HepG2 (cell line): ENCODE data around the gene PLD4. TPM values are rescaled to one million over a fixed set of nuclear protein-coding genes. Genes with fewer than 3 reads are reported as not detected.

Experiments
- ATAC-seq: fragments of 200-7000 bp; cut with Tn5 transposase; 3 replicates; pipeline ENCODE4 v1.9.1; 2020; ENCODE audit warnings: mild to moderate bottlenecking, moderate library complexity
- BruUV-seq: library from RNA; stranded (reverse); fragments of 400-500 nt; replicated peaks from 2 replicates; lab custom pipeline; 2021; lab: Mats Ljungman, UMichigan
- CTCF ChIA-PET: fragments of 300-600 bp; formaldehyde crosslinking; extraction: SDS; loops from one replicate; lab custom pipeline; 2021; ENCODE audit warnings: low total read pairs, inconsistent platforms, low intra/inter-chr PET ratio; lab: Yijun Ruan, JAX
- POLR2A ChIA-PET: fragments of 350-600 bp; sonication (Branson Sonifier 250); formaldehyde crosslinking; loops from one replicate; lab custom pipeline; 2020; ENCODE audit warnings: antibody characterized with exemption, inconsistent platforms; lab: Yijun Ruan, JAX
- DNase-seq: peaks from one replicate; pipeline ENCODE4 v3.0.0-alpha.2; 2015; ENCODE audit warnings: low spot score
- FAIRE-seq: peaks from 3 replicates; lab custom pipeline; 2011; peaks lifted over from hg19 to GRCh38; lab: Jason Lieb, UNC
- H2AFZ ChIP-seq: one replicate; pipeline ENCODE4 v1.6.1; 2011; ENCODE audit warnings: low read length, inconsistent platforms
- H3K27ac ChIP-seq: fragments of 300-600 bp; 3 replicates; pipeline ENCODE4 v1.8.0; 2011; ENCODE audit warnings: mixed run types, mild to moderate bottlenecking, mixed read lengths, low read length, inconsistent platforms; ENCODE audit not compliant: insufficient read depth; ENCODE audit errors: extremely low read length
- H3K27me3 ChIP-seq, 2 experiments: fragments of 200-600 bp in 1 of 2; 2 replicates in 1 of 2; 3 replicates in 1 of 2; pipeline versions ENCODE4 v1.6.0 to v1.8.0; 2011; ENCODE audit warnings: low read length in 2 of 2, mild to moderate bottlenecking in 2 of 2, moderate library complexity in 2 of 2, inconsistent platforms in 1 of 2; ENCODE audit not compliant: insufficient read depth in 2 of 2, control insufficient read depth in 1 of 2
- H3K36me3 ChIP-seq, 2 experiments: fragments of 200-600 bp in 1 of 2; replicated peaks in 1 of 2; 2 replicates in 1 of 2; 3 replicates in 1 of 2; pipeline versions ENCODE4 v1.5.1 to v1.8.0; 2011; ENCODE audit warnings: low read length in 2 of 2, inconsistent platforms in 1 of 2; ENCODE audit not compliant: insufficient read depth in 2 of 2, control insufficient read depth in 1 of 2
- H3K4me1 ChIP-seq: 2 replicates; pipeline ENCODE4 v1.5.1; 2012; ENCODE audit warnings: low read length, inconsistent platforms; ENCODE audit not compliant: insufficient read depth
- H3K4me2 ChIP-seq: 2 replicates; pipeline ENCODE4 v1.6.0; 2011; ENCODE audit warnings: low read depth, low read length, inconsistent platforms
- H3K4me3 ChIP-seq, 3 experiments: fragments of 200-600 bp in 1 of 3; sonication (generic), shearing (Covaris generic) in 1 of 3; replicated peaks in 1 of 3; 2 replicates each; pipeline ENCODE4 v1.5.1; 2011 to 2016; ENCODE audit warnings: low read length in 3 of 3, inconsistent platforms in 2 of 3, low read depth in 2 of 3, mild to moderate bottlenecking in 2 of 3, control low read depth in 1 of 3, mixed read lengths in 1 of 3; ENCODE audit not compliant: insufficient read depth in 1 of 3
- H3K79me2 ChIP-seq: one replicate; pipeline ENCODE4 v1.6.1; 2011; ENCODE audit warnings: low read length, inconsistent platforms; ENCODE audit not compliant: insufficient read depth
- H3K9ac ChIP-seq: 2 replicates; pipeline ENCODE4 v1.6.0; 2011; ENCODE audit warnings: mild to moderate bottlenecking, low read depth, low read length, inconsistent platforms; ENCODE audit not compliant: insufficient read depth
- H3K9me3 ChIP-seq: 2 replicates; pipeline ENCODE4 v1.5.1; 2012; ENCODE audit warnings: mild to moderate bottlenecking, low read length
- H4K20me1 ChIP-seq: 2 replicates; pipeline ENCODE4 v1.6.0; 2011; ENCODE audit warnings: inconsistent platforms, mild to moderate bottlenecking, low read length, moderate library complexity; ENCODE audit not compliant: insufficient read depth
- CBFB ChIP-seq: sonication (generic); formaldehyde crosslinking; IDR thresholded peaks from 2 replicates; pipeline ENCODE4 v1.4.0; 2020; ENCODE audit warnings: missing genetic modification reagents
- FIP1L1 ChIP-seq: fragments of 200-400 bp; formaldehyde crosslinking; IDR thresholded peaks from 2 replicates; pipeline ENCODE4 v1.6.1; 2018; ENCODE audit warnings: low read depth, mild to moderate bottlenecking, low read length, moderate library complexity, borderline replicate concordance; ENCODE audit not compliant: insufficient read depth
- MAFF ChIP-seq: IDR thresholded peaks from 2 replicates; pipeline ENCODE4 v1.6.1; 2011; ENCODE audit warnings: low read depth, low read length, improper control_type of control experiment
- SMAD1 ChIP-seq: sonication (generic); formaldehyde crosslinking; IDR thresholded peaks from 2 replicates; pipeline ENCODE4 v1.4.0; 2020; ENCODE audit warnings: missing genetic modification reagents, low read depth, mild to moderate bottlenecking, borderline replicate concordance
- SRSF1 ChIP-seq: fragments of 200-400 bp; formaldehyde crosslinking; optimal IDR thresholded peaks from 2 replicates; pipeline ENCODE3; 2017; ENCODE audit warnings: mild to moderate bottlenecking, low read depth, low read length, moderate library complexity
- ZNF296 ChIP-seq: sonication (generic); formaldehyde crosslinking; conservative IDR thresholded peaks from 2 replicates; pipeline ENCODE4 v1.5.0; 2020; ENCODE audit warnings: mild to moderate bottlenecking, missing genetic modification reagents
- ZNF556 ChIP-seq: sonication (generic); formaldehyde crosslinking; IDR thresholded peaks from 2 replicates; pipeline ENCODE4 v1.4.0; 2020; ENCODE audit warnings: mild to moderate bottlenecking, missing genetic modification reagents, borderline replicate concordance
- ZNF7 ChIP-seq: IDR thresholded peaks from 2 replicates; pipeline ENCODE4 v1.6.1; 2016; ENCODE audit warnings: missing biosample characterization, missing genetic modification reagents
- ZSCAN21 ChIP-seq: sonication (generic); formaldehyde crosslinking; IDR thresholded peaks from 2 replicates; pipeline ENCODE4 v1.8.0; 2022; ENCODE audit warnings: mild to moderate bottlenecking, missing genetic modification reagents, moderate library complexity, borderline replicate concordance
- WGBS: methylation state at CpG from one replicate; pipeline ENCODE4 v1.1.6; 2017; ENCODE audit warnings: low lambda C conversion rate; 5-methylcytosine and 5-hydroxymethylcytosine counted together
- in situ Hi-C: cut with HindIII; loops from 2 replicates; pipeline ENCODE4 v1.10.0; 2017; ENCODE audit warnings: low pct_unique_long_range_greater_than_20kb; ENCODE audit not compliant: extremely low pct_ligation_motif_present
- intact Hi-C: fragments of 100-400 bp; cut with micrococcal nuclease; formaldehyde crosslinking; loops from one replicate; pipeline ENCODE4 v1.10.0; 2022; ENCODE audit not compliant: unreplicated experiment
- polyA plus RNA-seq, 8 experiments: library from polyadenylated mRNA; depleted of rRNA in 3 of 8; stranded (reverse) in 7 of 8; unstranded in 1 of 8; fragments of >200 nt; fragmentation: Illumina TruSeq in 4 of 8; extraction: Trizol in 4 of 8; gene quantifications; 2 replicates each; pipeline versions ENCODE4 v1.2.1 to v1.2.3, GENCODE V29; 2011 to 2016; ENCODE audit warnings: low read depth in 4 of 8, missing spikeins in 1 of 8, mixed read lengths in 1 of 8; ENCODE audit not compliant: insufficient read depth in 1 of 8
- total RNA-seq, 5 experiments: library from RNA; depleted of rRNA; stranded (reverse); fragments of >200 nt; fragmentation: Illumina TruSeq; extraction: Trizol; gene quantifications; 2 replicates each; pipeline ENCODE4 v1.2.3, GENCODE V29; 2016; ENCODE audit warnings: low read depth in 1 of 5
- TF ChIP-seq, protein P1 (sequence below): sonication (generic); formaldehyde crosslinking; IDR thresholded peaks from 2 replicates; pipeline ENCODE4 v1.4.0; 2020; ENCODE audit warnings: mild to moderate bottlenecking, missing genetic modification reagents
- TF ChIP-seq, protein P2 (sequence below): sonication (generic); formaldehyde crosslinking; IDR thresholded peaks from 2 replicates; pipeline ENCODE4 v1.4.0; 2020; ENCODE audit warnings: missing genetic modification reagents
- TF ChIP-seq, protein P3 (sequence below): sonication (generic); formaldehyde crosslinking; IDR thresholded peaks from 2 replicates; pipeline ENCODE4 v1.8.0; 2022; ENCODE audit warnings: missing genetic modification reagents, mild to moderate bottlenecking, moderate library complexity, borderline replicate concordance
- TF ChIP-seq, protein P4 (sequence below): sonication (generic); formaldehyde crosslinking; IDR thresholded peaks from 2 replicates; pipeline ENCODE4 v1.4.0; 2020; ENCODE audit warnings: missing genetic modification reagents
- TF ChIP-seq, protein P5 (sequence below): sonication (generic); formaldehyde crosslinking; IDR thresholded peaks from 2 replicates; pipeline ENCODE4 v1.4.0; 2020; ENCODE audit warnings: missing genetic modification reagents, mild to moderate bottlenecking, borderline replicate concordance

Gene PLD4
- total and polyA plus RNA-seq, 2 of the 13 experiments (the other 11 are each of a cell fraction or from before 2014, with no cell fraction given), result not detected

DNA sequence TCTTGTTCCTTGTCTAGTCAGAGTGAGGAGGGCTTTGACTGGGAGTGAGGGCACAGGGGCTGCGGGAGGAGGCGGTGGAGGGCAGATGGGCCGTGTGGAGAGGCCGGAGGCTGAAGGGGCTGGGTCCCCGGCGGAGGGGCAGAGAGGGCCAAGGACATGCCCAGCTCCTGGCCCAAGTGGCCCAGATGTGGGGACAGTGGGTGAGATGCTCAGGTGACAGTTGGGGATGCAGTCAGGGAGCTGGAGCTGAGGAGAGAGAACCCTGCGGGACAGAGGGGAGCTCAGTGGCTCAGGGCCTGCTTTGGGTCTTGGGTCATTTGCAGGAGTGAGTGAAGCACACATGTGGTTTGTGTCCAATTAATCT, 26.5 kb upstream of the PLD4 start:
- H3K4me2 ChIP-seq, result no peak overlapping the region
- 78% methylated on average over 7 of the region's 7 CpGs for WGBS
- no peaks in the 10 kb centered on the region for H4K20me1 ChIP-seq
- no peaks in the 10 kb centered on the region for H3K36me3 ChIP-seq
- no peaks in the 10 kb centered on the region for H3K79me2 ChIP-seq
- in situ Hi-C loops, result no loop called here
- intact Hi-C loops, result no loop called here
- DNase-seq, result no peak
- POLR2A ChIA-PET, result no interaction called here
- CTCF ChIA-PET, result no interaction called here
- BruUV-seq, result no TSS peak
- peaks cover 0 to 13% of the 10 kb centered on the region in 2 experiments; a peak in 4 of 5 replicates for H3K27me3 ChIP-seq
- H3K9ac ChIP-seq, result no peak overlapping the region
- no peak overlapping the region for H2AFZ ChIP-seq
- no peak for ATAC-seq
- H3K4me1 ChIP-seq, result peaks cover 9% of the 10 kb centered on the region; the same call in 1 of the 2 replicates
- H3K9me3 ChIP-seq, result no peaks in the 10 kb centered on the region
- no peak for FAIRE-seq
- H3K4me3 ChIP-seq, result no peak overlapping the region
- no peak overlapping the region for H3K27ac ChIP-seq
- TF ChIP-seq, protein P1, sequence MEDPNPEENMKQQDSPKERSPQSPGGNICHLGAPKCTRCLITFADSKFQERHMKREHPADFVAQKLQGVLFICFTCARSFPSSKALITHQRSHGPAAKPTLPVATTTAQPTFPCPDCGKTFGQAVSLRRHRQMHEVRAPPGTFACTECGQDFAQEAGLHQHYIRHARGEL, result no peak
- TF ChIP-seq, protein P2, sequence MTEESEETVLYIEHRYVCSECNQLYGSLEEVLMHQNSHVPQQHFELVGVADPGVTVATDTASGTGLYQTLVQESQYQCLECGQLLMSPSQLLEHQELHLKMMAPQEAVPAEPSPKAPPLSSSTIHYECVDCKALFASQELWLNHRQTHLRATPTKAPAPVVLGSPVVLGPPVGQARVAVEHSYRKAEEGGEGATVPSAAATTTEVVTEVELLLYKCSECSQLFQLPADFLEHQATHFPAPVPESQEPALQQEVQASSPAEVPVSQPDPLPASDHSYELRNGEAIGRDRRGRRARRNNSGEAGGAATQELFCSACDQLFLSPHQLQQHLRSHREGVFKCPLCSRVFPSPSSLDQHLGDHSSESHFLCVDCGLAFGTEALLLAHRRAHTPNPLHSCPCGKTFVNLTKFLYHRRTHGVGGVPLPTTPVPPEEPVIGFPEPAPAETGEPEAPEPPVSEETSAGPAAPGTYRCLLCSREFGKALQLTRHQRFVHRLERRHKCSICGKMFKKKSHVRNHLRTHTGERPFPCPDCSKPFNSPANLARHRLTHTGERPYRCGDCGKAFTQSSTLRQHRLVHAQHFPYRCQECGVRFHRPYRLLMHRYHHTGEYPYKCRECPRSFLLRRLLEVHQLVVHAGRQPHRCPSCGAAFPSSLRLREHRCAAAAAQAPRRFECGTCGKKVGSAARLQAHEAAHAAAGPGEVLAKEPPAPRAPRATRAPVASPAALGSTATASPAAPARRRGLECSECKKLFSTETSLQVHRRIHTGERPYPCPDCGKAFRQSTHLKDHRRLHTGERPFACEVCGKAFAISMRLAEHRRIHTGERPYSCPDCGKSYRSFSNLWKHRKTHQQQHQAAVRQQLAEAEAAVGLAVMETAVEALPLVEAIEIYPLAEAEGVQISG, result no peak
- TF ChIP-seq, protein P3, sequence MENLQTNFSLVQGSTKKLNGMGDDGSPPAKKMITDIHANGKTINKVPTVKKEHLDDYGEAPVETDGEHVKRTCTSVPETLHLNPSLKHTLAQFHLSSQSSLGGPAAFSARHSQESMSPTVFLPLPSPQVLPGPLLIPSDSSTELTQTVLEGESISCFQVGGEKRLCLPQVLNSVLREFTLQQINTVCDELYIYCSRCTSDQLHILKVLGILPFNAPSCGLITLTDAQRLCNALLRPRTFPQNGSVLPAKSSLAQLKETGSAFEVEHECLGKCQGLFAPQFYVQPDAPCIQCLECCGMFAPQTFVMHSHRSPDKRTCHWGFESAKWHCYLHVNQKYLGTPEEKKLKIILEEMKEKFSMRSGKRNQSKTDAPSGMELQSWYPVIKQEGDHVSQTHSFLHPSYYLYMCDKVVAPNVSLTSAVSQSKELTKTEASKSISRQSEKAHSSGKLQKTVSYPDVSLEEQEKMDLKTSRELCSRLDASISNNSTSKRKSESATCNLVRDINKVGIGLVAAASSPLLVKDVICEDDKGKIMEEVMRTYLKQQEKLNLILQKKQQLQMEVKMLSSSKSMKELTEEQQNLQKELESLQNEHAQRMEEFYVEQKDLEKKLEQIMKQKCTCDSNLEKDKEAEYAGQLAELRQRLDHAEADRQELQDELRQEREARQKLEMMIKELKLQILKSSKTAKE (CRISPR knock-in tag), result no peak
- TF ChIP-seq, protein P4, sequence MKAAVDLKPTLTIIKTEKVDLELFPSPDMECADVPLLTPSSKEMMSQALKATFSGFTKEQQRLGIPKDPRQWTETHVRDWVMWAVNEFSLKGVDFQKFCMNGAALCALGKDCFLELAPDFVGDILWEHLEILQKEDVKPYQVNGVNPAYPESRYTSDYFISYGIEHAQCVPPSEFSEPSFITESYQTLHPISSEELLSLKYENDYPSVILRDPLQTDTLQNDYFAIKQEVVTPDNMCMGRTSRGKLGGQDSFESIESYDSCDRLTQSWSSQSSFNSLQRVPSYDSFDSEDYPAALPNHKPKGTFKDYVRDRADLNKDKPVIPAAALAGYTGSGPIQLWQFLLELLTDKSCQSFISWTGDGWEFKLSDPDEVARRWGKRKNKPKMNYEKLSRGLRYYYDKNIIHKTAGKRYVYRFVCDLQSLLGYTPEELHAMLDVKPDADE (CRISPR knock-in tag), result no peak
- TF ChIP-seq ZNF7 (CRISPR knock-in tag) (no peak), SMAD1 (no peak), MAFF (no peak), CBFB (CRISPR knock-in tag) (no peak), ZNF556 (CRISPR knock-in tag) (no peak), SRSF1 (no peak), ZNF296 (CRISPR knock-in tag) (no peak), FIP1L1 (no peak), ZSCAN21 (CRISPR knock-in tag) (no peak)
- TF ChIP-seq, protein P5, sequence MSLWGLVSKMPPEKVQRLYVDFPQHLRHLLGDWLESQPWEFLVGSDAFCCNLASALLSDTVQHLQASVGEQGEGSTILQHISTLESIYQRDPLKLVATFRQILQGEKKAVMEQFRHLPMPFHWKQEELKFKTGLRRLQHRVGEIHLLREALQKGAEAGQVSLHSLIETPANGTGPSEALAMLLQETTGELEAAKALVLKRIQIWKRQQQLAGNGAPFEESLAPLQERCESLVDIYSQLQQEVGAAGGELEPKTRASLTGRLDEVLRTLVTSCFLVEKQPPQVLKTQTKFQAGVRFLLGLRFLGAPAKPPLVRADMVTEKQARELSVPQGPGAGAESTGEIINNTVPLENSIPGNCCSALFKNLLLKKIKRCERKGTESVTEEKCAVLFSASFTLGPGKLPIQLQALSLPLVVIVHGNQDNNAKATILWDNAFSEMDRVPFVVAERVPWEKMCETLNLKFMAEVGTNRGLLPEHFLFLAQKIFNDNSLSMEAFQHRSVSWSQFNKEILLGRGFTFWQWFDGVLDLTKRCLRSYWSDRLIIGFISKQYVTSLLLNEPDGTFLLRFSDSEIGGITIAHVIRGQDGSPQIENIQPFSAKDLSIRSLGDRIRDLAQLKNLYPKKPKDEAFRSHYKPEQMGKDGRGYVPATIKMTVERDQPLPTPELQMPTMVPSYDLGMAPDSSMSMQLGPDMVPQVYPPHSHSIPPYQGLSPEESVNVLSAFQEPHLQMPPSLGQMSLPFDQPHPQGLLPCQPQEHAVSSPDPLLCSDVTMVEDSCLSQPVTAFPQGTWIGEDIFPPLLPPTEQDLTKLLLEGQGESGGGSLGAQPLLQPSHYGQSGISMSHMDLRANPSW, result no peak
